H9 (cell line): ENCODE data around the gene PRKAR2A. TPM values are rescaled to one million over a fixed set of nuclear protein-coding genes. Genes with fewer than 3 reads are reported as not detected.

Experiments used
- DNase-seq: peaks from one replicate; pipeline ENCODE4 v3.0.0-alpha.2; 2017
- H2AFZ ChIP-seq: one replicate; pipeline ENCODE4 v1.6.1; 2013; ENCODE audit warnings: mild to moderate bottlenecking, low read length, control low read depth, moderate library complexity
- H2AK5ac ChIP-seq: 2 replicates; pipeline ENCODE4 v1.6.1; 2013; ENCODE audit warnings: low read length, control low read depth, mixed read lengths; ENCODE audit not compliant: insufficient read length
- H2BK120ac ChIP-seq: one replicate; pipeline ENCODE4 v1.6.1; 2013; ENCODE audit warnings: low read depth, mild to moderate bottlenecking, low read length, control low read depth, inconsistent platforms; ENCODE audit not compliant: poor library complexity, severe bottlenecking
- H2BK12ac ChIP-seq: 2 replicates; pipeline ENCODE4 v1.6.1; 2013; ENCODE audit warnings: low read length, control low read depth, mixed read lengths, low read depth; ENCODE audit not compliant: insufficient read length
- H2BK15ac ChIP-seq: 2 replicates; pipeline ENCODE4 v1.6.1; 2013; ENCODE audit warnings: low read depth, low read length, control low read depth
- H2BK20ac ChIP-seq: one replicate; pipeline ENCODE4 v1.6.1; 2013; ENCODE audit warnings: low read depth, mild to moderate bottlenecking, low read length, control low read depth, inconsistent platforms; ENCODE audit not compliant: poor library complexity, severe bottlenecking
- H2BK5ac ChIP-seq: 2 replicates; pipeline ENCODE4 v1.6.1; 2013; ENCODE audit warnings: low read length, control low read depth, mixed read lengths; ENCODE audit not compliant: insufficient read length
- H3K14ac ChIP-seq: 2 replicates; pipeline ENCODE4 v1.6.1; 2013; ENCODE audit warnings: low read length, control low read depth; ENCODE audit not compliant: insufficient read depth
- H3K18ac ChIP-seq: 2 replicates; pipeline ENCODE4 v1.6.1; 2013; ENCODE audit warnings: low read depth, mild to moderate bottlenecking, mixed read lengths, low read length, control low read depth; ENCODE audit not compliant: insufficient read length
- H3K23ac ChIP-seq: 2 replicates; pipeline ENCODE4 v1.6.1; 2013; ENCODE audit warnings: low read length, control low read depth, mixed read lengths, low read depth; ENCODE audit not compliant: insufficient read length
- H3K23me2 ChIP-seq: 2 replicates; pipeline ENCODE4 v1.6.1; 2013; ENCODE audit warnings: low read depth, mild to moderate bottlenecking, mixed read lengths, low read length, control low read depth; ENCODE audit not compliant: insufficient read length, poor library complexity, severe bottlenecking
- H3K27ac ChIP-seq: 2 replicates; pipeline ENCODE4 v1.5.1; 2013; ENCODE audit warnings: low read length, control low read depth, mixed read lengths, low read depth; ENCODE audit not compliant: insufficient read length
- H3K27me3 ChIP-seq: 2 replicates; pipeline ENCODE4 v1.6.1; 2013; ENCODE audit warnings: low read length, control low read depth, inconsistent platforms; ENCODE audit not compliant: insufficient read depth
- H3K4ac ChIP-seq: 2 replicates; pipeline ENCODE4 v1.6.1; 2013; ENCODE audit warnings: low read depth, mild to moderate bottlenecking, control low read depth, inconsistent platforms, low read length, moderate library complexity
- H3K4me1 ChIP-seq: 2 replicates; pipeline ENCODE4 v1.6.1; 2013; ENCODE audit warnings: low read length, control low read depth, inconsistent platforms; ENCODE audit not compliant: insufficient read depth
- H3K4me2 ChIP-seq: 2 replicates; pipeline ENCODE4 v1.6.1; 2013; ENCODE audit warnings: low read length, control low read depth, mixed read lengths; ENCODE audit not compliant: insufficient read length, insufficient read depth
- H3K56ac ChIP-seq: 2 replicates; pipeline ENCODE4 v1.6.1; 2013; ENCODE audit warnings: low read depth, mild to moderate bottlenecking, mixed read lengths, low read length, control low read depth; ENCODE audit not compliant: insufficient read length
- H3K79me1 ChIP-seq: 2 replicates; pipeline ENCODE4 v1.6.1; 2013; ENCODE audit warnings: low read depth, mild to moderate bottlenecking, moderate library complexity, low read length, control low read depth, inconsistent platforms; ENCODE audit not compliant: insufficient read depth, poor library complexity, severe bottlenecking
- H3K79me2 ChIP-seq: 2 replicates; pipeline ENCODE4 v1.6.1; 2013; ENCODE audit warnings: low read length, control low read depth, inconsistent platforms; ENCODE audit not compliant: insufficient read depth
- H3K9ac ChIP-seq: 2 replicates; pipeline ENCODE4 v1.6.1; 2013; ENCODE audit warnings: low read length, control low read depth, mixed read lengths; ENCODE audit not compliant: insufficient read length; ENCODE audit errors: extremely low read depth
- H3K9me3 ChIP-seq: one replicate; pipeline ENCODE4 v1.6.1; 2013; ENCODE audit warnings: low read depth, low read length, inconsistent platforms; ENCODE audit not compliant: control insufficient read depth
- H3T11ph ChIP-seq: one replicate; pipeline ENCODE4 v1.6.1; 2013; ENCODE audit warnings: mild to moderate bottlenecking, low read length, control low read depth, inconsistent platforms
- H4K20me1 ChIP-seq: one replicate; pipeline ENCODE4 v1.6.1; 2013; ENCODE audit not compliant: control insufficient read depth, insufficient read length, insufficient read depth
- H4K5ac ChIP-seq: 2 replicates; pipeline ENCODE4 v1.6.1; 2013; ENCODE audit warnings: low read depth, mild to moderate bottlenecking, mixed read lengths, low read length, control low read depth; ENCODE audit not compliant: insufficient read length
- H4K8ac ChIP-seq: replicated peaks from 2 replicates; pipeline ENCODE4 v1.6.1; 2013; ENCODE audit warnings: low read length, control low read depth, mixed read lengths, low read depth; ENCODE audit not compliant: insufficient read length
- H4K91ac ChIP-seq: 2 replicates; pipeline ENCODE4 v1.6.1; 2013; ENCODE audit warnings: low read depth, mild to moderate bottlenecking, moderate library complexity, mixed read lengths, low read length, control low read depth; ENCODE audit not compliant: insufficient read length
- H3K27ac Mint-ChIP-seq, 3 experiments: 2 replicates in 2 of 3; 3 replicates in 1 of 3; pipeline ENCODE4 v1.8.0; 2020 to 2021; ENCODE audit warnings: mixed read lengths in 3 of 3, mild to moderate bottlenecking in 1 of 3, moderate library complexity in 1 of 3
- H3K27me3 Mint-ChIP-seq: 2 replicates; pipeline ENCODE4 v1.8.0; 2021; ENCODE audit warnings: low read depth, mild to moderate bottlenecking, moderate library complexity, mixed read lengths
- H3K36me3 Mint-ChIP-seq, 3 experiments: 2 replicates in 2 of 3; 3 replicates in 1 of 3; pipeline ENCODE4 v1.8.0; 2020 to 2021; ENCODE audit warnings: low read depth in 3 of 3, mixed read lengths in 3 of 3; ENCODE audit not compliant: insufficient read depth in 1 of 3
- H3K4me1 Mint-ChIP-seq, 2 experiments: 2 replicates each; pipeline ENCODE4 v1.8.0; 2020; ENCODE audit warnings: mixed read lengths in 2 of 2
- H3K4me3 Mint-ChIP-seq, 2 experiments: 2 replicates in 1 of 2; 3 replicates in 1 of 2; pipeline ENCODE4 v1.8.0; 2020 to 2021; ENCODE audit warnings: mild to moderate bottlenecking in 2 of 2, mixed read lengths in 2 of 2, moderate library complexity in 1 of 2
- H3K9me3 Mint-ChIP-seq, 2 experiments: 2 replicates in 1 of 2; 3 replicates in 1 of 2; pipeline ENCODE4 v1.8.0; 2020; ENCODE audit warnings: mild to moderate bottlenecking in 2 of 2, mixed read lengths in 2 of 2, moderate library complexity in 1 of 2
- CTCF ChIP-seq: fragments of 200-600 bp; sonication (generic); conservative IDR thresholded peaks from 3 replicates; pipeline ENCODE4 v1.8.0; 2021; ENCODE audit warnings: antibody characterized with exemption, mild to moderate bottlenecking
- WGBS: extraction: QIAGEN DNeasy Blood & Tissue Kit; methylation state at CpG from one replicate; pipeline ENCODE4 v1.1.7; 2013; ENCODE audit warnings: missing lambda C conversion rate, low lambda C conversion rate, mixed read lengths; ENCODE audit not compliant: insufficient read length; ENCODE audit errors: extremely low coverage; 5-methylcytosine and 5-hydroxymethylcytosine counted together
- total RNA-seq: library from RNA; stranded (reverse); gene quantifications from 2 replicates; pipeline ENCODE4 v1.2.1, GENCODE V29; 2021

PRKAR2A gene
- total RNA-seq, 1 experiment from 2014 or later: 39.1 TPM

- WGBS: no CpG with 5 or more reads among the region's 2 CpGs
- Mint-ChIP-seq H3K4me1 (peaks cover 43% of the 10 kb centered on the region in 2 experiments), H3K4me3 (no peak overlapping the region), H3K27ac (peak overlapping the region in 2 of 3 experiments; percentile 59 to 63; a peak in 3 of 7 replicates), H3K36me3 (peaks cover 43 to 88% (median 86%) of the 10 kb centered on the region in 3 experiments), H3K27me3 (no peaks in the 10 kb centered on the region; the same call in 1 of the 2 replicates), H3K9me3 (no peaks in the 10 kb centered on the region; a peak in 1 of 5 replicates)
- Histone ChIP-seq H3K23ac (no peak overlapping the region), H4K5ac (no peak overlapping the region), H3K23me2 (no peaks in the 10 kb centered on the region), H3K79me2 (peaks cover 77% of the 10 kb centered on the region), H4K91ac (no peak overlapping the region), H2BK120ac (no peak overlapping the region), H2BK12ac (no peak overlapping the region), H3K14ac (no peak overlapping the region), H2AK5ac (no peak overlapping the region), H3K27me3 (no peaks in the 10 kb centered on the region), H3K4ac (no peak overlapping the region), H3K9me3 (no peaks in the 10 kb centered on the region), H3K4me2 (no peak overlapping the region), H2BK15ac (no peak overlapping the region), H4K8ac (no peak overlapping the region), H3K4me1 (no peaks in the 10 kb centered on the region; the same call in 1 of the 2 replicates), H2BK5ac (no peak overlapping the region), H3K56ac (no peak overlapping the region), H3K79me1 (peaks cover 5% of the 10 kb centered on the region), H2BK20ac (no peak overlapping the region), H3K27ac (no peak overlapping the region), H3T11ph (no peak overlapping the region), H4K20me1 (no peaks in the 10 kb centered on the region), H3K18ac (no peak overlapping the region), H2AFZ (no peak overlapping the region), H3K9ac (peak overlapping the region; percentile 31)
- no peak for TF ChIP-seq CTCF
- DNase-seq: no peak
Measured at GRCh38 chr3:48711727-48712126, 135.9 kb downstream of the PRKAR2A start.
